HG03139 (cell line): Measurements from ENCODE around the gene HOXB5.

Experiments
- ATAC-seq: cut with Tn5 transposase; IDR thresholded peaks from one replicate; pipeline ENCODE4 v1.9.1; 2021; ENCODE audit not compliant: unreplicated experiment

Gene HOXB5

DNA sequence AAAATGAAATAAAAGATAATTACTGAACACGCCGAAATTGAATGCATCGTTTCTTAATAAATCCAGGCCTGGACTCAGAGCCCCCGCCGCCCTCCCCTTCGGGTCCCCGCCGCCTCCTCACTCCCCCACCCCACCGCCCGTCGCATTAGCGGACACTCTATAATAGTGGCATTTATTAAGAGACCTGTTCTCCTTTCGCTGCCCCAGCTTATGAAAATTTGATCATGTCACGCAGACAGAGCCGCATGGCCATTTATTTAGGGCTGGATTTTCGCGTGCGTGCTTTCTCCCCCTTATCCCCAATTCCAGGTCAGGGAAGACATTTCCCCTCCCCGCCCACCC is 42.4 kb downstream of the HOXB5 start:
- no peak for ATAC-seq

DNA sequence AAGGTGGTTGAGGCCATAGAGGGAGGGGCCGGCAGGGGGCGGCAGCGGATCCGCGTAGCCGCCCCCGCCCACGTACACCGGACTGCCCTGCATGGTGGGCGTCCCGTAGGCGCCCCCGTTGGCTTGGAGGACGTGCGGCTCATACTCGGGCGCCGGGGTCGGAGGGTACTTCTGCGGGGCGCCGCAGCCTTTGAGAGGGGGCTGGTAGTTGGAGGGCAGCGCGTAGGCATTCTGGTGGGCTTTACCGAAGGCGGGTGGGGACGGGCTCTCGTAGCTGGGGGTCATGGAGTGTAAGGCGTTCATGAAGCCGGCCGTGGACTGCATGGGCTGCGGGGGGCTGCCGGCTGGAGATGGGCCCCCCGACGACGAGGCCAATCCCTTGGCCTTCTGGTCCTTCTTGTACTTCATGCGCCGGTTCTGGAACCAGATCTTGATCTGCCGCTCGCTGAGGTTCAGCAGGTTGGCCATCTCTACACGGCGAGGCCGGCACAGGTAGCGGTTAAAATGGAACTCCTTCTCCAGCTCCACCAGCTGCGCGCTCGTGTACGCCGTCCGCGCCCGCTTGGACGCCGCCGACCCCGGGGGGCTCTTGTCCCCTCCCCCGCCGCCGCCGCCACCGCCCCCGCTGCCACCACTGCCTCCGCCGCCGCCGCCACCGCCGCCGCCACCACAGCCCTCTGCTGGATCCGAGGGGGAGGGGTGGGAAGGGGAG is 42.9 kb downstream of the HOXB5 start:
- no peak for ATAC-seq

DNA sequence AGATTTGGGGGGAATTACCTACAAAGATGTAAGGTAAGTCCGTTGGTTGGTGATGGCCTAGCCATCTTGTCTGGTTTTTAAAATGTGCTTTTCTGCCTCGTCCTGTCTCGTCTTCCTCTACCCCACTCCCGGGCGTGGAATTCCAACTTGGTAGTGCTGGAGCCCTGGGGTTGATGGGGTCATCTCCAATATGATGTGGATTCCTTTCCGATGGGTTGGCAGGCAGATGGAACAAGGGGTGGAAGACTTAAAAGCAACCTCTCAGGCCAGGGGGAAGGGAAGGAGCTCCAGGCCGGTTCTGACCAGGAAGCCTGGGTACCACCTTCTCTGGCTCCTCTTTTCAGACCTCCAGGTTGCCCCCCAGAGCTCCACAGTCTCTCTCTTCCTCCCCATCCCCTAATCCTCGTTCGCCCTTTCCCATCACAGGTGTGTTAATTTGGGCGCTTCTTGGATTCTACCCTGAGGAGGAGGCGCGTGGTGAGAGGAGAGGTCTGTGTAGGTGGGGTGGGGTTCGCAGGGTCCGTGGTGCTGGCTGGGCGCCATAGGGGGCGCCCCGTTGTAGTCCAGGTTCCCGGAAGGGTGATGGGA is 43.6 kb downstream of the HOXB5 start:
- no peak for ATAC-seq

DNA sequence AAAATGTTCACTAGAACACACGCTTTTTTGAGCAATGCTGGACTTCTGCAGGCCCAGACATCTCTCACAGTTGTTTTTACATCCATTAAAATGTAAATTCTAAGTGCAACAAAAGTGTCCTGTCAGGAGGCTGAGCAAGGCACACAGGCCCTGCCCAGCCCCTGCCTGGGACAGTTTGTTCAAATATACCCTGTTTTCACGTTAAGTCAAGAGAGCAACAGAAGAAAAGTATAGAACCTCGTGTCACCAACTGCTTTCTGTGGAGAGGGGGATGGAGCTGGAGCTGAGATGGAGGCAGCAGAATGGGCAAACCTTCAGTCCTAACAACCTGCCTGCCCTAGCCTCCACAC is 44.3 kb downstream of the HOXB5 start:
- ATAC-seq: no peak

DNA sequence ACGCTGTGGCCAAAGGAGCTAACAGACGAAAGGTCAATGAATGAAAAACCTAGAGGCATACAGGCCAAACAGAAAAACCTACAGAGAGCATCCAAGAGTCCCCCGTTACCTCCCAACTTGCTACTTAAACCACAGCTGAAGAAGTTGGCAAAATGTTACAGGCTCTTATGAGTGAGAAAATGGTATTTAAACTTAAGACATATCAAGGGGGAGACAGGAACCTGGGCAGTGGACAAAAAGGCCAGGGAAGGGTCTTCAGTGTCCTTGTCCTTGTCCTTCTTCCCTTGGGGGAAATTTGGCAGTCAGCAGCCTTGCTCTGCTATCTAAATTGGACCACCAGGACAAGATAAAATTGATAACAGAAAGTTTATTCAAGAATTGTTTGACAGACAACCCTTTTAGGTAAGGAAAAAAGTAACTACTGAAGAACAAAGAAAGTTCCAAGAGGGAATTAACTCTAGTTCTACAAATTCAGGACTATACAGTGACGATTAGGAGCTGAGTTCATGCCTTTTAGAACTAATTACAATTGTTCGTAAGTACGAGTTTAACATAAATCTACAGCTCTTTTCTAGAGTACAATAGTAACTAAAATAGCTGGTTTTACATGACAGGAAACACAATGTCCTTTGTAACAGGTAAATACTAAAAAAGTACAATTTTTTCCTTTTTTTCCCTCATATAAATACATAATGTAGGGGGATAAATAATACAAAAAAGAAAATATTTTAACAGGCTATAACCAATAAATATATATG is 44.9 kb downstream of the HOXB5 start:
- ATAC-seq: no peak

DNA sequence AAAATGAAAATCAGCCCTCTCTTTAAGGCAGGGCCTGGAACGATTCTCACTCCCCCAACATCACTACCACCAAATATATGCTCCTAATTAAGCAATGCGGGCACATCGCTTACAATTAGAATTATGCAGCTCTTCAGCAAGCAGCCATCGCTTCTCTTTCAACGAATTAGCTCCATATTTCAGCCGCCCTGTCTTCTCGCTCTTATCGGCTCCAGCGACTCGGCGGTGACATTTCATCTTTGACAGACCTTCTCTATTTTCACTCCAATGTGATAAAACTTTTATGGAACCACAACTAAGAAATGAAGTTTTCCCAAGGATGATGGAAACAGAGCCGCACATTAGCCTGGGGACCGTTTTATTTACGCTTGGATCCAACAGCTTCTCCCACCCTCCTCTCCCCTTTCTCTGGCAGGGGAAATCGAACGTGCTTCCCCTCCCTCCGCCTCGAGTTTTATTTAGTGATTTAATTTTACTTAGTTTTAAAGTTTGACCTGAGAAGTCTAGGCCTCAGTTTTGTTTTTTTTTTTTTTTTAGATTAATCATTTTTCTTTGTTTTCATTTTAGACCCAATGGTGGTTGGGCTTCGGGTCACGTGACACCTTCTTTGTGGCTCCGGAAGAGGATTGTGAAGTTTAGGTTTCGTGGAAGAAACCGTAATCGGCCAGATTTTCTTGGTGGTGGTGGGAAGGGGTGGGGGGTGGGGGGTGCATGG is 45.6 kb downstream of the HOXB5 start:
- no peak for ATAC-seq

DNA sequence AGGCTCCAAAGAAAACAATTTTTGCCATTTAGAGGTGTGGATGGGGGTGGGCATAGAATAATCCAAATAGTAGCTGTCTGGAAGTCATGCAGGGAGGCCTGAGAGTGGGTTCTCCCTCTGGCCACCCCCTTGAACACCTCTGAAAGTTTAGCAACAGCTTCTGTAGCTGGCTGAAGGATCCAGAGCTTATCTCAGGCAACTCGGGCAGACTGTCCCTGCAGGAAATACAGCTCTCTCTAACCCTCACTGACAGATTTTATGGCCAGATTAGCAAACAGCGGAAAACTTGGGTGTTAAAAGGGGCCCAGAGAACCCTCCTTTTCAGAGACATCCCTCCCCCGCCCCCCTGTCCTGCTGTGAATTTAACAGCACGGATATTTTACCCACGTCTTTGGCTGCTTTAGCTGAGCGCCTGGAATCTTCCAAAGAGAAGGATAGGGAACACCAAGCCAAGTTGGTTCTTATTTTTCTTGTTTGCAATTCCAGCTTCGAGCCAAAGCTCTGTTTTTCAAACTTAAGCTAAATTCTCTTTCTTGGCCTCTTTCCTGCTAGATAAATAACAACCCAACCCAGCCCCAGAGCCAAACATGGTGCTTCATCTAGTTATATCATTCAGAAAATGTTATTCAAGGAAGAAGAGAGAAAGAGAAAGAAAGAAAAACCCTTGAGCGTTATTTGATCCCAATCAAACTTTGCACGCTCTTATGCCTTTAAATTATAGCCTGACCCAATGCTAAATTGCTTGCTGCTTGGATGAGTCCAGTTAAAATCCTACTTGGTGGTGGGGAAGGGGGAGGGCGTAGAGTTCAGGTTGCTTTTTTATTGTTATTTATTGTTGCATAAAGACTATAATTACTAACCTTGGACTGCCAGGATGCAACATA is 46.4 kb downstream of the HOXB5 start:
- no peak for ATAC-seq

DNA sequence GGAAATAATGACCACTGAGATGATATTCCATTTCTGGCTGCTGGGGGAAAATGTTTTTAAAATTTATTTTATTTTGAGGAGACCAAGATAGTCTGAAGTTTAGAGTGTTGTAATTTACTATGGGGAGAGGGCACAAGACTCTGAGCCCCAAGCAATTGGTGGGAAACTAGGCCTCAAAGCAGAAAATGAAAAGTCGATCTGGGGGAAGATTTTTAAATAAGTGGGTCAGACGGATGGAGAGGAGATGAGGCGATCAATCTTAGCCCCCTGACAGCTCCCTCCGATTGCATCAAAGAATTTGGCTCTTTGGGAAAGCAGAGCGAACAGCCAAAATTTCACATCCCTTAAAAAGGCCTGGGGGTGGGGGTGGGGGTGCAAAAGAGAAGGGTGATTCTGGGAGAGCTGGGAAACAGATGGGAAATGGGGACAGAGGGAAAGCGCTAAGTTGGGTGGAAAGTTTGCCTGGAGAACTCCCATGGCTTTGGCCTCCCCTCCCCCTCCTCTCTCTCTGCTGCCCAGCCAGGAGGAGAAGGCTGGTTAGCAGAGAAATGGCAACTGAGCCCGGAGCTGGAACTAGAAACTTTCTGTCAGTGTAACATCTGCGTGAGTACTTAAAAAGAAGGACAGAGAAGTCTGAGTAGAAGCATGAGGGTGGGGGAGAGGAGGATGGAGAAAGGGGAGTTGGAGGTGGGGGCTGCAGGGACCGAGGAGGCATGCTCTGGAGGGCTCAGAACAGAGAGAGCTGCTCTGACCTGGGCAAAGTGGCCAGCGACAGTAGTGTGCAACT is 47.2 kb downstream of the HOXB5 start:
- ATAC-seq: no peak

DNA sequence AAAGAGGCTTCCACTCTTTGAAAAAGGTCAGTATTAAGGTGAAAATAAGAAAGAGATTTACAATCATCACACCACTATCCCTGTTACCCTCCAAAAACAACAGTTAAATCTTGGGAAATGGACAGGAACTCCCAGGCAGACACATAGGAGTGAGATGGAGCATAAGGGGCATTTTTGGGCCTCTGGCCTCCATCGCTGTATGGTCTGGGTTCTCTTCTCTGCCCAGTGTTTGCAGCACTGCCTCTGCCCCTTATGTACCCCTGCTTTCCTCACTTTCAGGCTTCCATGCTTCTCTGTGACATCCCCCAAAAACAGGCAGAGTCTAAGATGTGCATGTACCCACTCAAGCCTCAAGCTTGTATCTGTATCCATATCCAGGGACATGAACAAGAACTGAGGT is 48.0 kb downstream of the HOXB5 start:
- no peak for ATAC-seq

DNA sequence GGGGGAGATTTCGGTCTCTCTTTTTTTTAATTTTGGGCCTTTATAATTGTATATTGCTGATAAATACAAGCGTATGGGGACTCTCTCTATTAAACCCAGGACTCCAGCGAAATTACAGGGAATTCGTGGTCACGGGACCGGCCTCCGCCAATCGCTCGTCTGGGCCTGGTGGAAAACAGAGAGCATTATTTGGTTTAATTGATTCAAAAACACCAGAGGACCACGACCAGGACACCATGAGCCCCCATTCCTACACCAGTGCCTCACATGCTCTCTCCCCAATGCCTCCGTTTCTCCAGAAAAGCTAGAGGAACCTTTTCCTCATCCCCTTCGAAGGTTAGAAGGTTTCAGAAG is 48.6 kb downstream of the HOXB5 start, which contains the start of gene HOXB2:
TSS of gene HOXB2 (minus strand) at position 88 of the 354 bp plus-strand sequence. CDS start 198 bp downstream, outside the sequence.
- no peak for ATAC-seq

DNA sequence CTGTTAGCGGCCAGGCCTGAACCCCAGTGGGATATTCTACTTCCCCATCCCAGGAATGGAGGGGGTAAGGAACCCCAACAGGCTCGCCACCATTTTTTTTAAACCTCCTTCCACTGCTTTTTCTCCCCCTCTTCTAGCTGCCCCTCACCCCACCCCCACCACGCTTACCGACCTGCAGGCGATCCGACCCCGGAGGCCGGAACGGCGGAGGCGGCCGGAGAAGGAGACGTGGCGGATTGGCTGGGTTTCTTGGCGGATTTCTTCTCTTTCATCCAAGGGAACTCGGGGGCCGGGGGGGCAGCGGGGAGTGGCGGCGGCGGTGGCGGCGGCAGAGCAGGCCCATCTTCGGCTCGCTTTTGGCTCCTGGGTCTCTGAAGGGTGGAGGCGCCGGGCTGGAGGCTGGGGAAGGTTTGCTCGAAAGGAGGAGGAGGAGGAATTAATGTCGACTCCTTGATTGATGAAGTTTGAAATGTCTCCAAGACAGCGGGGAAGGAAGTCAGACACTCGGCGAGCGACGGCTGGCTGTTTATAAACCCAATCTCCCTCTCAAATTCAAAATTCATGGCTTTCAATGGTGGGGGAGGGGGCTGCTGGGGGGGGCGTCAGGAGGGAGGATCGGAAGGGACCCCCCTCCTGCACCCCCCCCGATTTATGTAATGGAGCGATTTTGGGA is 49.1 kb downstream of the HOXB5 start:
- no peak for ATAC-seq

DNA sequence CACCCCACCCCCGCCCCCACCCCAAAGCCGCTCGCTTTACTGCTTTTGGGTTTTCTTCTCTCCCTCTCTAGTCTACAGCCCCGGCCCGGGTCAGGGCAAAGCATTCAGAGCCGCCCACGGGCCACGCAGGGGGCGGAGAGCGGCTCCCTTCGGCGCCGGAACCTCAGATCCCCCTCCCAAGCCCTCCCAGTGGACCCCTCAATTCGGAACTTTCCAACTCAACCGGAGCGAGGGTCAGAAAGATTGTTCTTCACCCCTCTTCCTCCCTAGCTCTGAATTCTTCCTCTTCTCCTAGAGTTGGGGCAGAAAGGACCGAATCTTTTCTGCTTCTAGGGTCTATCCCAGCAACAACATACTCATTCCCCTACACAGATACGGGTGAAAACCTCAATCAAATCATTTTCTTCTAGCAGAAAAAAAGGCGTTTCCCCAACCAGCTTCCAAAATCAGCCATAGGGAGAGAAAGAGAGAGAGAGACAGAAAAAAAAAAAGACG is 49.7 kb downstream of the HOXB5 start:
- no peak for ATAC-seq

DNA sequence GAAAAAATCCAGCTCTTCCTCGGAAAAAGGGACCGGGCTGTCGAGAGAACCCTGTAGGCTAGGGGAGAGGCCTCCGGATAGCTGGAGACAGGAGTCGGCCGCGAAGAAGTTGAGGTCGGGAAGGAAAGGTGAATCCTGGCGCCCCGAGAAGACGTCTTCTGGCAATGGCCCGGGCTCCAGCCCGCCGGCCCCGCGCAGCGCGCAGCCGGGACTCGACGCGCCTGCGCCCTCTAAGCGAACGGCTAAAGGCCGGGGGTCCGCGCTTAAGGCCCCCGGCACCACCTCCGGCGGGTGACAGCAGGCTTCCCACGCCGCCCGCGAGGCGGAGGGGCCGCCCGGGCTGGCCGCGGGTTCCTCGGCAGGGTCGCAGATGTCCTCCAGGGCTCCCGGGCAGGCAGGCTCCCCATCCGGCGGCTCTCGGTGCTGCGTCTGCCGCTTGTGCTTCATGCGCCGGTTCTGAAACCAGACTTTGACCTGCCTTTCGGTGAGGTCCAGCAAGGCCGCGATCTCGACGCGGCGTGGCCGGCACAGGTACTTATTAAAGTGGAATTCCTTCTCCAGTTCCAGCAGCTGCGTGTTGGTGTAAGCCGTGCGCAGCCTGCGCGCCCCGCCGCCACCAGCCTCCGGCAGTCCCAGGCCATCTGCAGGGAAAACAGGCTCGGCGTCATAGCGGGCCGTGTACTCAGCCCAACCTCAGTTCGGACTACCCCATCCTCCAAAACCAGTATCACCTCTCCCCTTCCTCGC is 50.3 kb downstream of the HOXB5 start:
- no peak for ATAC-seq

DNA sequence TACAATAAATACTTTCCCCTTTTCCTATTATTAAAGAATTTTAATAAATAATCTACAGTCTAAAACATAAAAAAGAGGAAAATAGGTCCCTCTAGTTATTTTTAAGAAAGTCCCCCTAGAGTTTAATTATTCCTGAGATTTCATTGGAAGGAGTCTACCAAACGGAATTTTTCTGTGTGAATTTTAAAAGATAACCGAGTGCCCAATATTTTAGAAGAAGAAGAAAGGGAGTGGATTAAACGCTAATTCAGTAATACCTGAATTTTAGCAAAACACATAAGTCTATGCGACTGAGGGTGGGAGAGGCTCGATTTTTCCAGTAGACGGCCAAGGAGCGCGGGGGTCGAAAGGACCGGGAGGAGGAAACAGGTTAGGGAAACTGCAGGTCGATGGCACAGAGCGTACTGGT is 50.9 kb downstream of the HOXB5 start:
- ATAC-seq: no peak

DNA sequence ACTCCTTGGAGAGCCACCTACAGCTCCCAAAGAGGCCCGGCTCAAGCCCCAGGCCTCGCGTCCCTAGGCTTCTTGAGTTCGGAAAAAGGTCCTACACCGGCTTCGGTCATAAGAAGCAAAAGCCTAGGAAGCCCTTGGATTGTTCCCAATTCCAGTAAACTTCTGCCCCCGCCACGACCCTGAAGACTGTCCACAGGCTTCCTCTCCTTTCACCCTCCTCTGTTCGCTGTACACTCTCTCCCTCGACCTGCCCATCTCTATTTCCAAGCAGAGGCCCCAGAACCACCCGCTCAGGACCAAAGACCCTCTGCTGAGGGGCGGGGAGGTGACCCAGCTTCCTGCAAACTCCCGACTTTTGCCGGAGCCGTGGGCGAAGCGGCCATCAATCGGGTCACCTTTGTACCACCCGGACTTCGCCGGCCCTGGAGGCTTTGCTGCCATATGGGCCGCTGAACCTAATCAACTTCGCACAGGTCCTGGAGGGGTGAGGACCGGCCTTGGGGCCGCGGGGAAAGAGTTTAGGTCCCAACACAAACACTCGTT is 51.4 kb downstream of the HOXB5 start:
- no peak for ATAC-seq

DNA sequence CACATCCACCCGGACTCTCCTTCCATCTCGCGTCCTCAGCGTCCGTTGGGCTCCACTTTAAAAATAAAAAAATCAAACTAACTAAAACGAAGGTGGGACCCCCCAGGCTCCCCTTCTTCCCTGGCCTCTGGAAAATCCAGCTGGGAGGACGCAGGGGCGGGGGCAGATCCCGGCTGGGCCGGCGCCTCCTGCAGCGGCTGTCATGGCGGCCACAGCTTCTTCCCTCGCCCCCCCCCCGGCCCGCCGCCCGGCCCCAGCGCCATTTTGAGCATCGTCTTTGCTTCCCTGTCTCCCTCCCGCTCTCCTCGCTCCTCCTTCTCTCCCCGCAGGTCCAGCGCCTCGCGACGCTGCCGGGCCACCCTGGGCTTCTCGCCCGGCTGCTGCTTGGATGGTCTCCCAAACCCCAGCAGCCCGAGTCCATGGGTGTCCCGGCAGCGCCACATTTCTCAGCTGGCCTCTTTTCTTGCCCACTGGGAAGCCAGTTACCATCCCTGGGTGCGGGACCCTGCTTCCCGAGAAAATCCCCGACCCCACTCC is 51.9 kb downstream of the HOXB5 start:
- no peak for ATAC-seq
